OCI-LY7 (cell line): Measurements from ENCODE around the gene PANK3.

Experiments
- EZH2phosphoT487 ChIP-seq: fragments of 200-600 bp; sonication (generic); IDR thresholded peaks from 2 replicates; pipeline ENCODE4 v1.6.1; 2018; ENCODE audit warnings: low read depth, borderline replicate concordance, mild to moderate bottlenecking, mixed run types, antibody characterized with exemption, low read length, moderate library complexity, mixed read lengths
- TF ChIP-seq, protein P1 (sequence below): fragments of 200-600 bp; sonication (generic); conservative IDR thresholded peaks from 2 replicates; pipeline ENCODE4 v1.5.1; 2014; ENCODE audit warnings: mild to moderate bottlenecking, antibody characterized with exemption, low read length, moderate library complexity, mixed read lengths

DNA sequence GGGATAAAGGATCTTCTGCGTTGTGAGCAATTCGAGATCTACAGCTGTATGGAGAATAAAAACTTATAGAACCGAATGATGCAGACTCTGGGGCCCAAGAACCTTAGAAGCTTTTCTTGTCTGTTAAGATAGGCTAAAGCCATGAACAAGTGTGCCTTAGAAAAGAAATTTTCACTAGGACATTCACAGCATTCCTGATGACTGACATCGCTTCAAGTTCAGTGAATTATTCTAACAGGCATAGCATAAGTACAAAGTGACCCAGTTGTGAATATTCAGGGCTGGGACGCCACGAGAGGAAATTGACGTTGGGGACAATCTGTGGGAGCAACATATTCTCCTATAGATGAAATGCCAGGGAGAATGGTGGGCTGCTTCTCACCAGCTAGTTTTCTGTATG is 32.0 kb upstream of the PANK3 start:
- no peak for TF ChIP-seq EZH2phosphoT487
- TF ChIP-seq, protein P1, sequence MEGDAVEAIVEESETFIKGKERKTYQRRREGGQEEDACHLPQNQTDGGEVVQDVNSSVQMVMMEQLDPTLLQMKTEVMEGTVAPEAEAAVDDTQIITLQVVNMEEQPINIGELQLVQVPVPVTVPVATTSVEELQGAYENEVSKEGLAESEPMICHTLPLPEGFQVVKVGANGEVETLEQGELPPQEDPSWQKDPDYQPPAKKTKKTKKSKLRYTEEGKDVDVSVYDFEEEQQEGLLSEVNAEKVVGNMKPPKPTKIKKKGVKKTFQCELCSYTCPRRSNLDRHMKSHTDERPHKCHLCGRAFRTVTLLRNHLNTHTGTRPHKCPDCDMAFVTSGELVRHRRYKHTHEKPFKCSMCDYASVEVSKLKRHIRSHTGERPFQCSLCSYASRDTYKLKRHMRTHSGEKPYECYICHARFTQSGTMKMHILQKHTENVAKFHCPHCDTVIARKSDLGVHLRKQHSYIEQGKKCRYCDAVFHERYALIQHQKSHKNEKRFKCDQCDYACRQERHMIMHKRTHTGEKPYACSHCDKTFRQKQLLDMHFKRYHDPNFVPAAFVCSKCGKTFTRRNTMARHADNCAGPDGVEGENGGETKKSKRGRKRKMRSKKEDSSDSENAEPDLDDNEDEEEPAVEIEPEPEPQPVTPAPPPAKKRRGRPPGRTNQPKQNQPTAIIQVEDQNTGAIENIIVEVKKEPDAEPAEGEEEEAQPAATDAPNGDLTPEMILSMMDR: no peak
